HCT116 (cell line): ENCODE results near the gene MYH10. TPM values are rescaled to one million over a fixed set of nuclear protein-coding genes. Genes with fewer than 3 reads are reported as not detected.

ENCODE experiments used
- ATAC-seq: fragments of 200-7000 bp; cut with Tn5 transposase; 2 replicates; pipeline ENCODE4 v1.9.1; 2020; ENCODE audit warnings: mild to moderate bottlenecking, moderate library complexity
- BruUV-seq: library from RNA; stranded (reverse); fragments of 400-500 nt; replicated peaks from 2 replicates; lab custom pipeline; 2021; lab: Mats Ljungman, UMichigan
- CTCF ChIA-PET: fragments of 300-600 bp; sonication (Branson Sonifier 250); formaldehyde crosslinking; loops from one replicate; lab custom pipeline; 2021; ENCODE audit warnings: antibody characterized with exemption; lab: Charles Lee
- POLR2A ChIA-PET: fragments of 300-600, 350-600 bp; sonication (Branson Sonifier 250); formaldehyde crosslinking; loops from one replicate; lab custom pipeline; 2021; ENCODE audit warnings: antibody characterized with exemption; lab: Charles Lee
- RAD21 ChIA-PET, 2 experiments: fragments of 300-600 bp; sonication (Branson Sonifier 250); formaldehyde crosslinking; loops; one replicate each; lab custom pipeline; 2023; ENCODE audit warnings: low total read pairs in 2 of 2; ENCODE audit not compliant: uncharacterized antibody in 2 of 2, unreplicated experiment in 2 of 2, low non-redundant PET in 1 of 2; lab: Charles Lee
- DNase-seq: peaks from one replicate; pipeline ENCODE4 v3.0.0-alpha.2; 2010; ENCODE audit warnings: low read depth, low spot score
- H2AFZ ChIP-seq: fragments of 200-600 bp; shearing (Covaris generic), sonication (generic); 2 replicates; pipeline ENCODE4 v1.6.1; 2017; ENCODE audit warnings: low read depth, mixed run types, mixed read lengths, antibody characterized with exemption, low read length; ENCODE audit not compliant: poor library complexity, severe bottlenecking
- H3K27ac ChIP-seq: 2 replicates; pipeline ENCODE4 v1.5.1; 2012; ENCODE audit warnings: low read depth, low read length
- H3K27me3 ChIP-seq: fragments of 200-600 bp; sonication (generic); 2 replicates; pipeline ENCODE4 v1.6.1; 2016; ENCODE audit warnings: mixed run types, low read length, mixed read lengths; ENCODE audit not compliant: insufficient read depth
- H3K36me3 ChIP-seq, 2 experiments: fragments of 200-500 bp in 1 of 2; fragments of 200-600 bp in 1 of 2; sonication (Bioruptor generic) in 1 of 2; sonication (generic) in 1 of 2; 2 replicates each; pipeline versions ENCODE4 v1.5.1 to v1.6.1; 2014 to 2016; ENCODE audit warnings: low read length in 2 of 2, inconsistent platforms in 1 of 2, mixed read lengths in 1 of 2, mixed run types in 1 of 2; ENCODE audit not compliant: insufficient read depth in 2 of 2, control insufficient read depth in 1 of 2
- H3K4me1 ChIP-seq, 2 experiments: fragments of 200-600 bp in 1 of 2; sonication (generic) in 1 of 2; 2 replicates each; pipeline versions ENCODE4 v1.5.1 to v1.6.1; 2012 to 2017; ENCODE audit warnings: low read length in 2 of 2, inconsistent platforms in 1 of 2, mild to moderate bottlenecking in 1 of 2, mixed read lengths in 1 of 2, mixed run types in 1 of 2, moderate library complexity in 1 of 2; ENCODE audit not compliant: insufficient read depth in 2 of 2, control insufficient read depth in 1 of 2
- H3K4me2 ChIP-seq: fragments of 200-600 bp; sonication (generic); 2 replicates; pipeline ENCODE4 v1.6.1; 2017; ENCODE audit warnings: mixed run types, low read length, mixed read lengths
- H3K4me3 ChIP-seq, 2 experiments: fragments of 200-600 bp in 1 of 2; sonication (generic) in 1 of 2; replicated peaks in 1 of 2; 2 replicates each; pipeline ENCODE4 v1.5.1; 2011 to 2016; ENCODE audit warnings: low read length in 2 of 2, control low read depth in 1 of 2, low read depth in 1 of 2, mild to moderate bottlenecking in 1 of 2, mixed read lengths in 1 of 2, mixed run types in 1 of 2
- H3K79me2 ChIP-seq: fragments of 200-600 bp; sonication (generic); 2 replicates; pipeline ENCODE4 v1.6.1; 2017; ENCODE audit warnings: mild to moderate bottlenecking, mixed run types, low read length, moderate library complexity, mixed read lengths; ENCODE audit not compliant: insufficient read depth
- H3K9ac ChIP-seq: fragments of 200-600 bp; sonication (generic); 2 replicates; pipeline ENCODE4 v1.6.1; 2016; ENCODE audit warnings: low read length, mixed read lengths
- H3K9me2 ChIP-seq: fragments of 200-600 bp; sonication (generic), shearing (Covaris generic); 2 replicates; pipeline ENCODE4 v1.6.1; 2017; ENCODE audit warnings: mixed run types, mild to moderate bottlenecking, moderate library complexity; ENCODE audit not compliant: insufficient read depth
- H3K9me3 ChIP-seq, 2 experiments: fragments of 200-500 bp in 1 of 2; fragments of 200-600 bp in 1 of 2; sonication (Bioruptor generic) in 1 of 2; sonication (generic) in 1 of 2; 2 replicates each; pipeline ENCODE4 v1.6.1; 2014 to 2017; ENCODE audit warnings: low read length in 2 of 2, mixed read lengths in 2 of 2, inconsistent platforms in 1 of 2, low read depth in 1 of 2, mild to moderate bottlenecking in 1 of 2, mixed run types in 1 of 2, moderate library complexity in 1 of 2; ENCODE audit not compliant: control insufficient read depth in 1 of 2, insufficient read depth in 1 of 2
- H4K20me1 ChIP-seq: fragments of 200-600 bp; sonication (generic), shearing (Covaris generic); 2 replicates; pipeline ENCODE4 v1.6.1; 2017; ENCODE audit warnings: mixed run types, mild to moderate bottlenecking, moderate library complexity; ENCODE audit not compliant: insufficient read depth
- ATF3 ChIP-seq: IDR thresholded peaks from 2 replicates; pipeline ENCODE4 v1.6.1; 2012
- CEBPB ChIP-seq: IDR thresholded peaks from 2 replicates; pipeline ENCODE4 v1.6.1; 2012; ENCODE audit warnings: low read depth
- EGR1 ChIP-seq: IDR thresholded peaks from 2 replicates; pipeline ENCODE4 v1.6.1; 2012; ENCODE audit warnings: low read depth
- EZH2 ChIP-seq: fragments of 200-600 bp; sonication (generic); IDR thresholded peaks from 2 replicates; pipeline ENCODE4 v1.6.1; 2017; ENCODE audit warnings: antibody characterized with exemption, mixed run types
- EZH2phosphoT487 ChIP-seq: fragments of 200-600 bp; IDR thresholded peaks from 2 replicates; pipeline ENCODE4 v1.6.1; 2018; ENCODE audit warnings: antibody characterized with exemption, borderline replicate concordance
- JUND ChIP-seq: IDR thresholded peaks from 2 replicates; pipeline ENCODE4 v1.6.1; 2012
- POLR2A ChIP-seq: IDR thresholded peaks from 2 replicates; pipeline ENCODE4 v1.7.0; 2011; ENCODE audit warnings: borderline replicate concordance; ENCODE audit not compliant: insufficient read depth, insufficient read length; ENCODE audit errors: extremely low read depth
- POLR2AphosphoS5 ChIP-seq: IDR thresholded peaks from 2 replicates; pipeline ENCODE4 v1.6.1; 2011; ENCODE audit warnings: mild to moderate bottlenecking, low read depth, low read length, moderate library complexity
- RAD21 ChIP-seq: IDR thresholded peaks from 2 replicates; pipeline ENCODE4 v1.6.1; 2012; ENCODE audit warnings: low read depth, mild to moderate bottlenecking
- SIN3A ChIP-seq: IDR thresholded peaks from 2 replicates; pipeline ENCODE4 v1.6.1; 2012; ENCODE audit warnings: low read depth
- SP1 ChIP-seq: IDR thresholded peaks from 2 replicates; pipeline ENCODE4 v1.6.1; 2012; ENCODE audit warnings: low read depth
- TCF7L2 ChIP-seq: IDR thresholded peaks from 2 replicates; pipeline ENCODE4 v1.7.0; 2011; ENCODE audit warnings: borderline replicate concordance, inconsistent platforms; ENCODE audit not compliant: insufficient read depth, insufficient read length; ENCODE audit errors: extremely low read depth
- YY1 ChIP-seq: IDR thresholded peaks from 2 replicates; pipeline ENCODE4 v1.6.1; 2011; ENCODE audit warnings: low read length, low read depth, moderate library complexity, mild to moderate bottlenecking; ENCODE audit not compliant: insufficient replicate concordance; ENCODE audit errors: extremely low read depth
- ZBTB33 ChIP-seq: IDR thresholded peaks from 2 replicates; pipeline ENCODE4 v1.6.1; 2011; ENCODE audit warnings: mild to moderate bottlenecking, low read length, moderate library complexity; ENCODE audit not compliant: insufficient replicate concordance; ENCODE audit errors: extremely low read depth
- ZNF274 ChIP-seq: fragments of 200-500 bp; sonication (Bioruptor generic); IDR thresholded peaks from 2 replicates; pipeline ENCODE4 v1.6.1; 2014; ENCODE audit warnings: mild to moderate bottlenecking, low read depth, low read length, inconsistent platforms
- intact Hi-C: fragments of 100-400 bp; cut with micrococcal nuclease; formaldehyde crosslinking; loops from 2 replicates; pipeline ENCODE4 v1.10.0; 2022
- total RNA-seq: library from RNA; stranded (reverse); gene quantifications from one replicate; pipeline ENCODE4 v1.2.1, GENCODE V29; 2021; ENCODE audit not compliant: unreplicated experiment
- TF ChIP-seq, protein P1 (sequence below): IDR thresholded peaks from 2 replicates; pipeline ENCODE4 v1.6.1; 2012; ENCODE audit warnings: low read depth
- TF ChIP-seq, protein P2 (sequence below): IDR thresholded peaks from 2 replicates; pipeline ENCODE4 v1.6.1; 2012
- TF ChIP-seq, protein P3 (sequence below), 3 experiments: fragments of 200-600 bp in 1 of 3; sonication (generic) in 1 of 3; IDR thresholded peaks in 2 of 3; conservative IDR thresholded peaks in 1 of 3; 2 replicates each; pipeline ENCODE4 v1.5.1; 2012 to 2017; ENCODE audit warnings: low read depth in 2 of 3, low read length in 2 of 3, antibody characterized with exemption in 1 of 3, borderline replicate concordance in 1 of 3, control low read depth in 1 of 3, mild to moderate bottlenecking in 1 of 3, mixed read lengths in 1 of 3, mixed run types in 1 of 3, moderate library complexity in 1 of 3; ENCODE audit not compliant: insufficient read depth in 1 of 3

MYH10 gene
- total RNA-seq, 1 experiment from 2014 or later: 39.2 TPM

DNA sequence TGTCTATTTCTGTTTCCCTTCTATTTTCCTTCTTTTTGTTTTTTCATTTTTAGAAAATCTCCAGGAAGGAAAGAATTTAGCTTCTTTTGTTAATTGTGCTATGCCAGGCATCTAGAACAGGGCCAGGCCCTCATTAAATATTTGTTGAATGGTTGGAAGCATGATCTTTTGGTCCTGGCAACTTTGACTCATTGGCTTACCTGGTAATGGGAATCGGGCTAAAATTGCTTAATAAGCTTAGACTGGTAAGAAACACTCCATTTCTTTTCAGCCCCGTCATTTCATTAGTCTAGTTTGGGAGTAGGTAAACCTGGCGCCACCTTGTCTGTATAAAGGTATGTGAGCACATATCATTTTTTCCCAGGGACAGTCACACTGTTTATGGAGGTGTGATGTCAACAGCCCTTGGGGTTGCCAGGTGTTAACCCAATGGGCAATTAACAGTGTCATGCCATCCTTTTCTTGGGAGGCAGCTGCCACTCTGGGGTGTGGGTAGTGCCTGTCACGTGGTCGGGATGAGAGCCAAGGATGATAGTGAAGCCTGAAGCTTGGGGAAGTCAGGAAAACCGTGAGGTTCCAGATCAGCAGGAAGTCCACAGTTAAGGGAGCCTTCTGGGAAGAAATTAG lies 204.3 kb downstream of the MYH10 start:
- Histone ChIP-seq H4K20me1 (no peaks in the 10 kb centered on the region), H3K27ac (no peak overlapping the region), H3K9me2 (no peaks in the 10 kb centered on the region), H3K79me2 (no peaks in the 10 kb centered on the region), H3K9ac (no peak overlapping the region), H3K4me2 (no peak overlapping the region), H3K27me3 (no peaks in the 10 kb centered on the region), H3K36me3 (no peaks in the 10 kb centered on the region), H3K4me1 (peaks cover 0 to 4% of the 10 kb centered on the region in 2 experiments; a peak in 1 of 4 replicates), H2AFZ (no peak overlapping the region), H3K9me3 (no peaks in the 10 kb centered on the region), H3K4me3 (no peak overlapping the region)
- no peak for ATAC-seq
- DNase-seq: no peak
- RAD21 ChIA-PET: no interaction called here
- POLR2A ChIA-PET: no interaction called here
- BruUV-seq: no TSS peak
- intact Hi-C loops: no loop called here
- TF ChIP-seq EZH2phosphoT487: no peak
- TF ChIP-seq, protein P1, sequence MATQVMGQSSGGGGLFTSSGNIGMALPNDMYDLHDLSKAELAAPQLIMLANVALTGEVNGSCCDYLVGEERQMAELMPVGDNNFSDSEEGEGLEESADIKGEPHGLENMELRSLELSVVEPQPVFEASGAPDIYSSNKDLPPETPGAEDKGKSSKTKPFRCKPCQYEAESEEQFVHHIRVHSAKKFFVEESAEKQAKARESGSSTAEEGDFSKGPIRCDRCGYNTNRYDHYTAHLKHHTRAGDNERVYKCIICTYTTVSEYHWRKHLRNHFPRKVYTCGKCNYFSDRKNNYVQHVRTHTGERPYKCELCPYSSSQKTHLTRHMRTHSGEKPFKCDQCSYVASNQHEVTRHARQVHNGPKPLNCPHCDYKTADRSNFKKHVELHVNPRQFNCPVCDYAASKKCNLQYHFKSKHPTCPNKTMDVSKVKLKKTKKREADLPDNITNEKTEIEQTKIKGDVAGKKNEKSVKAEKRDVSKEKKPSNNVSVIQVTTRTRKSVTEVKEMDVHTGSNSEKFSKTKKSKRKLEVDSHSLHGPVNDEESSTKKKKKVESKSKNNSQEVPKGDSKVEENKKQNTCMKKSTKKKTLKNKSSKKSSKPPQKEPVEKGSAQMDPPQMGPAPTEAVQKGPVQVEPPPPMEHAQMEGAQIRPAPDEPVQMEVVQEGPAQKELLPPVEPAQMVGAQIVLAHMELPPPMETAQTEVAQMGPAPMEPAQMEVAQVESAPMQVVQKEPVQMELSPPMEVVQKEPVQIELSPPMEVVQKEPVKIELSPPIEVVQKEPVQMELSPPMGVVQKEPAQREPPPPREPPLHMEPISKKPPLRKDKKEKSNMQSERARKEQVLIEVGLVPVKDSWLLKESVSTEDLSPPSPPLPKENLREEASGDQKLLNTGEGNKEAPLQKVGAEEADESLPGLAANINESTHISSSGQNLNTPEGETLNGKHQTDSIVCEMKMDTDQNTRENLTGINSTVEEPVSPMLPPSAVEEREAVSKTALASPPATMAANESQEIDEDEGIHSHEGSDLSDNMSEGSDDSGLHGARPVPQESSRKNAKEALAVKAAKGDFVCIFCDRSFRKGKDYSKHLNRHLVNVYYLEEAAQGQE: no peak
- TF ChIP-seq RAD21: no peak
- no peak for TF ChIP-seq SIN3A
- TF ChIP-seq, protein P2, sequence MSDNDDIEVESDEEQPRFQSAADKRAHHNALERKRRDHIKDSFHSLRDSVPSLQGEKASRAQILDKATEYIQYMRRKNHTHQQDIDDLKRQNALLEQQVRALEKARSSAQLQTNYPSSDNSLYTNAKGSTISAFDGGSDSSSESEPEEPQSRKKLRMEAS: no peak
- no peak for TF ChIP-seq YY1
- TF ChIP-seq CEBPB: no peak
- no peak for TF ChIP-seq SP1
- no peak for TF ChIP-seq EGR1
- TF ChIP-seq ATF3: no peak
- TF ChIP-seq TCF7L2: no peak
- no peak for TF ChIP-seq JUND
- no peak for TF ChIP-seq EZH2
- no peak for TF ChIP-seq ZBTB33
- TF ChIP-seq ZNF274: no peak
- TF ChIP-seq POLR2AphosphoS5: no peak
- TF ChIP-seq, protein P3, sequence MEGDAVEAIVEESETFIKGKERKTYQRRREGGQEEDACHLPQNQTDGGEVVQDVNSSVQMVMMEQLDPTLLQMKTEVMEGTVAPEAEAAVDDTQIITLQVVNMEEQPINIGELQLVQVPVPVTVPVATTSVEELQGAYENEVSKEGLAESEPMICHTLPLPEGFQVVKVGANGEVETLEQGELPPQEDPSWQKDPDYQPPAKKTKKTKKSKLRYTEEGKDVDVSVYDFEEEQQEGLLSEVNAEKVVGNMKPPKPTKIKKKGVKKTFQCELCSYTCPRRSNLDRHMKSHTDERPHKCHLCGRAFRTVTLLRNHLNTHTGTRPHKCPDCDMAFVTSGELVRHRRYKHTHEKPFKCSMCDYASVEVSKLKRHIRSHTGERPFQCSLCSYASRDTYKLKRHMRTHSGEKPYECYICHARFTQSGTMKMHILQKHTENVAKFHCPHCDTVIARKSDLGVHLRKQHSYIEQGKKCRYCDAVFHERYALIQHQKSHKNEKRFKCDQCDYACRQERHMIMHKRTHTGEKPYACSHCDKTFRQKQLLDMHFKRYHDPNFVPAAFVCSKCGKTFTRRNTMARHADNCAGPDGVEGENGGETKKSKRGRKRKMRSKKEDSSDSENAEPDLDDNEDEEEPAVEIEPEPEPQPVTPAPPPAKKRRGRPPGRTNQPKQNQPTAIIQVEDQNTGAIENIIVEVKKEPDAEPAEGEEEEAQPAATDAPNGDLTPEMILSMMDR (IDR thresholded peaks at IDR 0.05 in 2 of 3, conservative IDR thresholded peaks at IDR 0.05 in 1 of 3; ENCODE audit: borderline replicate concordance in 1 of 3, insufficient read depth in 1 of 3, low read depth in 2 of 3, low read length in 2 of 3): no peak
- no peak for TF ChIP-seq POLR2A
- CTCF ChIA-PET: interaction anchor here (1.2 kb wide), 1 partner anchor 16 kb away, joined by 3 read pairs; no protein-coding TSS in a partner anchor
